ENCODE measurements around the gene SLC30A5. TPM values are rescaled to one million over a fixed set of nuclear protein-coding genes. Genes with fewer than 3 reads are reported as not detected.
A peak's percentile ranks its signal among the peaks of the same experiment; 100 is the strongest.

SLC30A5 gene
- total and polyA plus RNA-seq, 9 of the 15 experiments (the other 6 are each of a cell fraction or from before 2014, with no cell fraction given) = 22.9 to 86.8 (median 62.5) TPM

DNA sequence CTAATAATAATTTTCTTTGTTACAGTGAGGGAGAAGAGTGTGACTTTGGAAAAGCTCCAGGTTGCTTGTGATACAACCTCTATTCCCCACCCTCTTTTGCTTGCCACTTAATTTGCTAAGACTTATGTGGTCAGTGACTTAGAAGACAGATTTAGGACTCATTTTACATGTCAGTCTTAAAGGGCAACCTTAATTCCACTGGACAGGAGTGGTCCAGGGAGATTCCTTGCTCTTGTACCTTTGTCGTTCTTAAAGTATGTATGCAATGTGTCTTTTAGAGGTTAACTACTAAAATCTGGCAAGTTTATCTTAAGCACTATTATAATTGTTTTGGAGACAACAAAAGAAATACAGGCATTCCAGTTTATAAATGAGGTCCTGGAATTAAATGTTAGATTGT, 20.0 kb downstream of the SLC30A5 start:
- Histone ChIP-seq H3K4me1 (replicated peaks in 1 of 2; ENCODE audit: control insufficient read depth in 2 of 2, insufficient read depth in 2 of 2, low read length in 2 of 2) (no peaks in the 10 kb centered on the region), H3K79me2 (ENCODE audit: control insufficient read depth, insufficient read depth, low read length) (no peaks in the 10 kb centered on the region), H3K4me2 (ENCODE audit: insufficient read depth, low read length) (no peak overlapping the region), H3K9me1 (ENCODE audit: control insufficient read depth, insufficient read depth, low read length) (no peaks in the 10 kb centered on the region), H3K4me3 (no peak overlapping the region), H4K20me1 (replicated peaks; ENCODE audit: control insufficient read depth, insufficient read depth, low read length) (no peaks in the 10 kb centered on the region), H3K36me3 (ENCODE audit: control insufficient read depth, insufficient read depth, low read length) (peaks cover 78% of the 10 kb centered on the region), H3K27me3 (ENCODE audit: control insufficient read depth in 2 of 2, insufficient read depth in 2 of 2, low read length in 2 of 2) (no peaks in the 10 kb centered on the region), H3K9me3 (replicated peaks; ENCODE audit: control insufficient read depth, insufficient read depth, low read depth, low read length) (0 out of 2 replicates have a peak, but pooled peaks cover 3% of the 10 kb centered on the region), H2AFZ (ENCODE audit: low read depth, low read length) (no peak overlapping the region), H3K27ac (ENCODE audit: extremely low read depth, low read depth, low read length) (no peak overlapping the region), H3K9ac (ENCODE audit: insufficient read depth in 1 of 2, low read depth in 2 of 2, low read length in 2 of 2) (no peak overlapping the region)
- BruUV-seq (replicated peaks) = no TSS peak
- 83% methylated on average over 1 of the region's 1 CpG for WGBS (ENCODE audit: insufficient coverage, low coverage, missing lambda C conversion rate)
- ChIA-PET POLR2A (interaction anchor here (0.7 kb wide), 1 partner anchor 73 kb away, joined by 3 read pairs; no protein-coding TSS in a partner anchor), CTCF (ENCODE audit: low intra/inter-chr PET ratio) (no interaction called here)
- TF ChIP-seq ZNF316 (IDR thresholded peaks at IDR 0.05) = no peak
- TF ChIP-seq MIER1 (IDR thresholded peaks at IDR 0.05; ENCODE audit: low read depth) = no peak
- TF ChIP-seq MYC (IDR thresholded peaks at IDR 0.05; ENCODE audit: low read depth, low read length) = no peak
- TF ChIP-seq MYC (CRISPR knock-in tag; IDR thresholded peaks at IDR 0.05; ENCODE audit: borderline replicate concordance, low read depth) = no peak
- DNase-seq (ENCODE audit: extremely low read depth in 1 of 4, low spot score in 3 of 4) (no peak), ATAC-seq (no peak), FAIRE-seq (no peak)
- intact Hi-C loops (cut with micrococcal nuclease) (no loop called here), in situ Hi-C loops (cut with MboI) (no loop called here)

DNA sequence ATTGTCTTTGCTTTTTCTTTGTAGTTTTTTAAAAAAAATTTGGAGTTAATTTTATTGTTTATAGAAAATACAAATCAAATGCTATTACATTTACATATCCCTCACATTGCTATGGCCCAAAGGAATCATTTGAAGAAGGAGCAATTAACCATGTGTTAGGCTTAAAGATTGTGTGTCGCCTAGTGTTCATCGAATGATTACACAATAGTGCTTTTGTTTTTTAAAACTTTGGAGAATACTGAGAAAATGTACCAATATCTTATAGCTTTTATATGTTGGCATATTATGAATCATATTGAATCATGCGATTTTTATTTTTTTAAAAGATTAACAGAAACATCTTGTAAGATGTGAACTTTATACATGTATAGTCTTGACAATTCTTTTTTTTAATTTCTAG, 21.7 kb downstream of the SLC30A5 start:
- CTCF ChIA-PET (ENCODE audit: low intra/inter-chr PET ratio) = no interaction called here
- Histone ChIP-seq H3K4me1 (replicated peaks in 1 of 2; ENCODE audit: control insufficient read depth in 2 of 2, insufficient read depth in 2 of 2, low read length in 2 of 2) (no peaks in the 10 kb centered on the region), H3K27me3 (ENCODE audit: control insufficient read depth in 2 of 2, insufficient read depth in 2 of 2, low read length in 2 of 2) (no peaks in the 10 kb centered on the region), H3K4me2 (ENCODE audit: insufficient read depth, low read length) (no peak overlapping the region), H3K9me3 (replicated peaks; ENCODE audit: control insufficient read depth, insufficient read depth, low read depth, low read length) (no peaks in the 10 kb centered on the region), H3K4me3 (no peak overlapping the region), H4K20me1 (replicated peaks; ENCODE audit: control insufficient read depth, insufficient read depth, low read length) (no peaks in the 10 kb centered on the region), H2AFZ (ENCODE audit: low read depth, low read length) (no peak overlapping the region), H3K27ac (ENCODE audit: extremely low read depth, low read depth, low read length) (no peak overlapping the region), H3K79me2 (ENCODE audit: control insufficient read depth, insufficient read depth, low read length) (no peaks in the 10 kb centered on the region), H3K9ac (ENCODE audit: insufficient read depth in 1 of 2, low read depth in 2 of 2, low read length in 2 of 2) (no peak overlapping the region), H3K9me1 (ENCODE audit: control insufficient read depth, insufficient read depth, low read length) (no peaks in the 10 kb centered on the region), H3K36me3 (ENCODE audit: control insufficient read depth, insufficient read depth, low read length) (peaks cover 76% of the 10 kb centered on the region)
- FAIRE-seq (no peak), DNase-seq (ENCODE audit: extremely low read depth in 1 of 4, low spot score in 3 of 4) (no peak), ATAC-seq (no peak)
- 92% methylated on average over 3 of the region's 3 CpGs for WGBS (ENCODE audit: insufficient coverage, low coverage, missing lambda C conversion rate)
- in situ Hi-C loops (cut with MboI) = no loop called here
- TF ChIP-seq CEBPG (CRISPR knock-in tag; IDR thresholded peaks at IDR 0.05) (no peak), CEBPG (tag; conservative IDR thresholded peaks at IDR 0.05 in 1 of 2, IDR thresholded peaks at IDR 0.05 in 1 of 2) (peak; percentile 49 to 80; a peak in 3 of 4 replicates), ZNF76 (CRISPR knock-in tag; IDR thresholded peaks at IDR 0.05; ENCODE audit: borderline replicate concordance) (no peak), CEBPB (tag; IDR thresholded peaks at IDR 0.05) (peak; percentile 74)
- intact Hi-C loops (cut with micrococcal nuclease) = no loop called here
- POLR2A ChIA-PET = interaction anchor here (1.0 to 1.2 kb wide), 2 partner anchors 9 to 13 kb away, joined by 3 read pairs; no protein-coding TSS in a partner anchor
- BruUV-seq (replicated peaks) = no TSS peak
